RWPE1 (cell line): ENCODE results near the gene CAMK2D.

ENCODE experiments used
- CTCF ChIA-PET: fragments of 350-600 bp; sonication (Branson Sonifier 250); formaldehyde crosslinking; extraction: SDS; loops from one replicate; lab custom pipeline; 2021; lab: Yijun Ruan, JAX
- POLR2A ChIA-PET: fragments of 400-600 bp; formaldehyde crosslinking; extraction: SDS; loops from one replicate; lab custom pipeline; 2020; ENCODE audit warnings: antibody characterized with exemption; ENCODE audit not compliant: low non-redundant PET; lab: Yijun Ruan, JAX
- DNase-seq: peaks from one replicate; pipeline ENCODE4 v3.0.0; 2012; ENCODE audit warnings: low spot score
- H3K27ac ChIP-seq: fragments of 450-650 bp; 2 replicates; pipeline ENCODE4 v1.5.1; 2017
- CTCF ChIP-seq: fragments of 450-650 bp; conservative IDR thresholded peaks from 2 replicates; pipeline ENCODE4 v1.5.1; 2017; ENCODE audit warnings: low read depth, mild to moderate bottlenecking

CAMK2D gene

GRCh38 chr4:113613503-113613902, 148.0 kb downstream of the CAMK2D start:
- H3K27ac ChIP-seq = no peak overlapping the region
- no peak for DNase-seq
- CTCF ChIA-PET = no interaction called here
- no peak for TF ChIP-seq CTCF
- POLR2A ChIA-PET = no interaction called here

DNA sequence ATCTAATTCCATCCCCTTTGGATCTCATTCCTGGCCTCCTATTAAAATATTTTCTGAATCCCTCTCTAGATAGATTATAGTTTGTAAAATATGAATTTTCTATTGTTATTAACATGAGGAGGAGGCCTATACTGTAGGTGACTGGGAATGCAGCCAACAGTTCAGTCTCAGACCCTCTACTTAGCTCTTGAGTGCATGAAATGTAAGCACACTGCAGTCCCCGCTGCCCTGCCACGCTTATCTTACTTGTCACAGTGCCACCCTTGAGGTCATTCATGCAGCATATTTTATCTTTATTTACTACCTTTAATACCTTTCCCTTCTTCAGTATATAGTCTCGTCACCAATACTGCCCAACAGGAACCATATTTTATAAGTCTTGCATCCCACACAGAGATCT, 151.0 kb downstream of the CAMK2D start:
- TF ChIP-seq CTCF = no peak
- DNase-seq = no peak
- H3K27ac ChIP-seq = no peak overlapping the region
- ChIA-PET CTCF (no interaction called here), POLR2A (no interaction called here)

DNA sequence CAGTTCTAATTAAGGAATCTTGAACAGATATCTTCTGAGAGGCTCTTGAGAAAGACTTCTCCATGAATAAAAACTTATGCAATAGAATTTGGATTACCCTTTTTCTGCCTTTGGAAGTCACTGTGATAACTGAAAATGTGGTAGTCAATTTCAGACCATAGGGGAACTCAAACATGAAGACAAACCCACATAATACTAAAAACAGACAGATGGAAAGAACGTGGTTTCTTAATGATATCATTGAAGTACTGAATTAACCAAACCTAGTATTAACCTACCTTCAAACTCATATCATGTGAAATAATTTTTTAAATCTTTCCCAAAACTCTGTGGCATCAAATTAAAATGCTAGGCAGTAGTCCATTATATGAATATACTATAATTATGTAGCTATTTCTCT, 153.5 kb downstream of the CAMK2D start:
- H3K27ac ChIP-seq = no peak overlapping the region
- DNase-seq = no peak
- ChIA-PET CTCF (no interaction called here), POLR2A (no interaction called here)
- TF ChIP-seq CTCF = no peak

DNA sequence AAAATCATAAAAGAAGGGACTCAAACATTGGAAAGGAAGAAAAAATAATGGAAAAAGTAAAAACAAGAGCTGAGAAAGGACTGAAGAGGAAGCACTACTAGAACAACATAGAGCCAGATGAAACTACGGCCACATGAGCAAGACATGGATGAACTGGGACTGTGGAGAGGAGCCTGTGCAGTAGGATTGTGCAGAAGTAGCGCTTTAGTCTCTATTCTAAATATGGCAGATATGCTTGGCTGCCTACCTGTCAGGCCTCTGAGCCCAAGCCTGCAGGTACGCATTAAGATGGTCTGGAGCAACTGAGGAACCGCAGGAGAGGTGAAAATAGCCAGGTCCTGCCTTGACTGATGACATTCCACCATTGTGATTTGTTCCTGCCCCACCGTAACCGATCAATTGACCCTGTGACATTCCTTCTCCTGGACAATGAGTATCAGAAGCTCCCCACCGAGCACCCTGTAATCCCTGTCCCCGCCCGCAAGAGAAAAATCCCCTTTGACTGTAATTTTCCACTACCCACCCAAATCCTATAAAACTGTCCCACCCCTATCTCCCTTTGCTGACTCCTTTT, 154.3 kb downstream of the CAMK2D start:
- ChIA-PET POLR2A (no interaction called here), CTCF (no interaction called here)
- no peak for TF ChIP-seq CTCF
- no peak for DNase-seq
- H3K27ac ChIP-seq = no peak overlapping the region

GRCh38 chr4:113604955-113605354, 156.6 kb downstream of the CAMK2D start:
- TF ChIP-seq CTCF = no peak
- POLR2A ChIA-PET = no interaction called here
- CTCF ChIA-PET = no interaction called here
- H3K27ac ChIP-seq = no peak overlapping the region
- DNase-seq = no peak

- ChIA-PET POLR2A (no interaction called here), CTCF (no interaction called here)
- no peak for TF ChIP-seq CTCF
- H3K27ac ChIP-seq = no peak overlapping the region
- no peak for DNase-seq
These were observed 157.6 kb downstream of the CAMK2D start for GRCh38 chr4:113603911-113604310.
